ENCODE data around the gene PNPLA8.
"Not testable (repeated sequence)": the region's sequence is repeated elsewhere in the genome, so short reads cannot be mapped to it uniquely, and the experiment has no call there.

Gene PNPLA8

GRCh38 chr7:108525985-108526767, at the start of gene PNPLA8:
Gene PNPLA8, minus strand, starts transcription at chr7:108526135. Its CDS starts 10,644 bp downstream, at chr7:108515491.
- peak; percentile 100 for DNase-seq

GRCh38 chr7:108575156-108575555, 49.2 kb upstream of the PNPLA8 start:
- no peak for DNase-seq

- no peak for DNase-seq
Measured at GRCh38 chr7:108572480-108572879, 46.5 kb upstream of the PNPLA8 start.

GRCh38 chr7:108570146-108570755, 44.3 kb upstream of the PNPLA8 start:
- DNase-seq, result peak; percentile 57

- peak; percentile 100 for DNase-seq
Measured at GRCh38 chr7:108569381-108570145, 43.6 kb upstream of the PNPLA8 start, which contains the start of the genes DNAJB9 and THAP5. Gene DNAJB9, plus strand, starts transcription at chr7:108569874. Its CDS starts 1,853 bp downstream, at chr7:108571727. Gene THAP5, minus strand, starts transcription at chr7:108569706. Its CDS starts 137 bp downstream, at chr7:108569569.

- DNase-seq, result no peak
Measured at GRCh38 chr7:108568801-108569380, 43.0 kb upstream of the PNPLA8 start.

- DNase-seq, result no peak
Measured at GRCh38 chr7:108565987-108566386, 40.1 kb upstream of the PNPLA8 start.

- no peak for DNase-seq
Measured at GRCh38 chr7:108561047-108561619, 35.2 kb upstream of the PNPLA8 start.

- no peak for DNase-seq
Measured at GRCh38 chr7:108559253-108559652, 33.3 kb upstream of the PNPLA8 start.

- no peak for DNase-seq
Measured at GRCh38 chr7:108557617-108558016, 31.7 kb upstream of the PNPLA8 start.

GRCh38 chr7:108557191-108557590, 31.3 kb upstream of the PNPLA8 start:
- no peak for DNase-seq

- not testable (repeated sequence) for DNase-seq
Measured at GRCh38 chr7:108556665-108557064, 30.7 kb upstream of the PNPLA8 start.

- DNase-seq, result not testable (repeated sequence)
Measured at GRCh38 chr7:108548141-108548896, 22.4 kb upstream of the PNPLA8 start.

- DNase-seq, result no peak
Measured at GRCh38 chr7:108541478-108541877, 15.5 kb upstream of the PNPLA8 start.

GRCh38 chr7:108538685-108539084, 12.8 kb upstream of the PNPLA8 start:
- not testable (repeated sequence) for DNase-seq

GRCh38 chr7:108538236-108538635, 12.3 kb upstream of the PNPLA8 start:
- DNase-seq, result peak; percentile 22

- DNase-seq, result no peak
Measured at GRCh38 chr7:108537229-108537628, 11.3 kb upstream of the PNPLA8 start.

- no peak for DNase-seq
Measured at GRCh38 chr7:108535744-108536143, 9.8 kb upstream of the PNPLA8 start.

GRCh38 chr7:108535257-108535656, 9.3 kb upstream of the PNPLA8 start:
- DNase-seq, result no peak

- no peak for DNase-seq
Measured at GRCh38 chr7:108533712-108534111, 7.8 kb upstream of the PNPLA8 start.

GRCh38 chr7:108529341-108529740, 3.4 kb upstream of the PNPLA8 start:
- no peak for DNase-seq

- no peak for DNase-seq
Measured at GRCh38 chr7:108528183-108528712, 2.3 kb upstream of the PNPLA8 start.
